ENCODE measurements around the gene CHKA. TPM values are rescaled to one million over a fixed set of nuclear protein-coding genes. Genes with fewer than 3 reads are reported as not detected.

The CHKA gene
- total and polyA plus RNA-seq, 2 experiments from 2014 or later, result 37.1 to 94.4 TPM

- Mint-ChIP-seq H3K27ac (no peak overlapping the region), H3K4me1 (peaks cover 10% of the 10 kb centered on the region), H3K27me3 (ENCODE audit: insufficient read depth, low read depth, poor library complexity) (peaks cover 11% of the 10 kb centered on the region), H3K4me3 (peak overlapping the region; percentile 77), H3K9me3 (no peaks in the 10 kb centered on the region; the same call in 2 of the 3 replicates), H3K36me3 (ENCODE audit: low read depth) (no peaks in the 10 kb centered on the region; the same call in 2 of the 3 replicates)
- peak; percentile 70 for DNase-seq (ENCODE audit: low spot score)
- peak; percentile 69 for ATAC-seq
- Histone ChIP-seq H3K27me3 (ENCODE audit: insufficient read depth) (no peaks in the 10 kb centered on the region), H2AFZ (0 out of 2 replicates have a peak overlapping the region, but pooled peaks have one; percentile 74), H3K36me3 (ENCODE audit: insufficient read depth) (no peaks in the 10 kb centered on the region), H3F3A (replicated peaks; ENCODE audit: low read depth) (0 out of 2 replicates have a peak, but pooled peaks cover 8% of the 10 kb centered on the region), H4K20me1 (replicated peaks; ENCODE audit: insufficient read depth) (no peaks in the 10 kb centered on the region), H3K79me2 (replicated peaks; ENCODE audit: insufficient read depth) (no peaks in the 10 kb centered on the region), H3K4me1 (ENCODE audit: insufficient read depth) (peaks cover 4% of the 10 kb centered on the region), H3K9me2 (ENCODE audit: insufficient read depth) (no peaks in the 10 kb centered on the region), H3K27ac (ENCODE audit: low read depth) (no peak overlapping the region), H3K4me2 (peak overlapping the region; percentile 84), H3K4me3 (peak overlapping the region; percentile 75)
- TF ChIP-seq STAT1 (IDR thresholded peaks at IDR 0.05; ENCODE audit: unreplicated experiment) (no peak), ZNF114 (CRISPR knock-in tag; IDR thresholded peaks at IDR 0.05) (no peak), CTCF (conservative IDR thresholded peaks at IDR 0.05; ENCODE audit: low read depth in 2 of 2) (no peak), ETS1 (IDR thresholded peaks at IDR 0.05) (no peak), NANOG (IDR thresholded peaks at IDR 0.05; ENCODE audit: borderline replicate concordance) (no peak)
Observed at GRCh38 chr11:68002938-68003845, 118.0 kb downstream of the CHKA start.

Small RNAs within 50 kb of the gene (microRNA-seq; reads per million reads assigned to microRNA genes)
- gene MIR4691 (not detected), gene MIR6753 (not detected), gene MIR7113 (0.66 reads per million)

Small RNAs within 50 kb of the gene (small RNA-seq; reads per million reads assigned to genes)
- gene MIR6753 (ENCODE audit: low replicate concordance), result not detected

Other genes starting within 250 kb of the CHKA start
- gene UNC93B1, start 117.3 kb downstream of the CHKA start, total RNA-seq (2014; rRNA removed; shearing (Covaris generic)), result 28.0 and 34.4 TPM in 2 replicates
- gene UNC93B1, start 117.3 kb downstream of the CHKA start, polyA plus RNA-seq (2016; fragmentation: Nextera tagmentation; extraction: Ambion mirVana), result 15.7 and 16.2 TPM in 2 replicates
- gene ALDH3B1, start 111.1 kb downstream of the CHKA start, total RNA-seq (2014; rRNA removed; shearing (Covaris generic)), result not detected in 2 replicates
- gene ALDH3B1, start 111.1 kb downstream of the CHKA start, polyA plus RNA-seq (2016; fragmentation: Nextera tagmentation; extraction: Ambion mirVana), result 0.17 and 0.52 TPM in 2 replicates
- gene NDUFS8, start 90.7 kb downstream of the CHKA start, total RNA-seq (2014; rRNA removed; shearing (Covaris generic)), result 157 and 175 TPM in 2 replicates
- gene NDUFS8, start 90.7 kb downstream of the CHKA start, polyA plus RNA-seq (2016; fragmentation: Nextera tagmentation; extraction: Ambion mirVana), result 304 and 308 TPM in 2 replicates
- gene TCIRG1, start 82.4 kb downstream of the CHKA start, total RNA-seq (2014; rRNA removed; shearing (Covaris generic)), result 31.2 and 40.4 TPM in 2 replicates
- 18.5 and 20.4 TPM in 2 replicates for gene TCIRG1, start 82.4 kb downstream of the CHKA start, polyA plus RNA-seq (2016; fragmentation: Nextera tagmentation; extraction: Ambion mirVana)
- 31.0 and 39.1 TPM in 2 replicates for gene KMT5B, start 91.9 kb upstream of the CHKA start, total RNA-seq (2014; rRNA removed; shearing (Covaris generic))
- gene KMT5B, start 91.9 kb upstream of the CHKA start, polyA plus RNA-seq (2016; fragmentation: Nextera tagmentation; extraction: Ambion mirVana), result 20.5 and 26.4 TPM in 2 replicates
- gene C11orf24, start 150.6 kb upstream of the CHKA start, total RNA-seq (2014; rRNA removed; shearing (Covaris generic)), result 45.2 and 57.5 TPM in 2 replicates
- gene C11orf24, start 150.6 kb upstream of the CHKA start, polyA plus RNA-seq (2016; fragmentation: Nextera tagmentation; extraction: Ambion mirVana), result 49.8 and 50.7 TPM in 2 replicates
- 35.1 and 51.1 TPM in 2 replicates for gene LRP5, start 191.2 kb upstream of the CHKA start, total RNA-seq (2014; rRNA removed; shearing (Covaris generic))
- gene LRP5, start 191.2 kb upstream of the CHKA start, polyA plus RNA-seq (2016; fragmentation: Nextera tagmentation; extraction: Ambion mirVana), result 26.9 and 38.3 TPM in 2 replicates